Measurements from ENCODE around the gene DEPP1. TPM values are rescaled to one million over a fixed set of nuclear protein-coding genes. Genes with fewer than 3 reads are reported as not detected.

Gene DEPP1
- total and polyA plus RNA-seq, 2 of the 4 experiments (the other 2 are of a cell fraction), result 13.6 to 30.0 TPM

- BruUV-seq (replicated peaks), result no TSS peak
These were observed 7.7 kb downstream of the DEPP1 start for GRCh38 chr10:44970812-44971395.

More at GRCh38 chr10:44970812-44971395, 7.7 kb downstream of the DEPP1 start:
- POLR2A ChIA-PET (ENCODE audit: unreplicated experiment), result no interaction called here
- in situ Hi-C loops (cut with MboI; ENCODE audit: low sequenced_read_pairs) (no loop called here), dilution Hi-C loops (cut with HindIII; ENCODE audit: low sequenced_read_pairs, unreplicated experiment) (no loop called here), intact Hi-C loops (cut with micrococcal nuclease) (no loop called here)
- Histone ChIP-seq H3K79me1 (ENCODE audit: low read depth in 1 of 2, low read length in 2 of 2) (peaks cover 0 to 29% of the 10 kb centered on the region in 2 experiments; a peak in 2 of 4 replicates), H3K27ac (ENCODE audit: insufficient read depth, low read length) (no peak overlapping the region), H3K9ac (ENCODE audit: low read depth, low read length) (no peak overlapping the region), H3K56ac (ENCODE audit: extremely low read depth, insufficient read depth, low read length) (no peak overlapping the region), H2BK120ac (ENCODE audit: low read depth, low read length) (no peak overlapping the region), H3K23ac (ENCODE audit: low read depth, low read length) (no peak overlapping the region), H4K8ac (ENCODE audit: low read depth in 2 of 2, low read length in 2 of 2) (no peak overlapping the region), H2AK9ac (replicated peaks; ENCODE audit: low read depth, low read length, poor library complexity) (no peak overlapping the region), H2AFZ (replicated peaks; ENCODE audit: low read length, poor library complexity) (no peak overlapping the region), H3K4me1 (ENCODE audit: control insufficient read depth, insufficient read depth, low read length) (peaks cover 31% of the 10 kb centered on the region), H2BK20ac (ENCODE audit: low read depth, low read length) (no peak overlapping the region), H3K4ac (ENCODE audit: low read depth, low read length) (no peak overlapping the region), H2BK15ac (ENCODE audit: low read depth, low read length) (no peak overlapping the region), H3K14ac (replicated peaks; ENCODE audit: low read depth, low read length) (no peak overlapping the region), H4K5ac (ENCODE audit: low read depth, low read length) (no peak overlapping the region), H3K9me3 (ENCODE audit: control insufficient read depth, insufficient read depth, low read length) (no peaks in the 10 kb centered on the region), H3K4me3 (ENCODE audit: insufficient read depth, low read depth, low read length) (no peak overlapping the region), H2AK5ac (ENCODE audit: low read depth, low read length) (no peak overlapping the region), H3K9me1 (ENCODE audit: insufficient read depth, low read length) (peaks cover 6% of the 10 kb centered on the region), H3K4me2 (ENCODE audit: low read depth, low read length) (no peak overlapping the region), H3K36me3 (ENCODE audit: control insufficient read depth, insufficient read depth, low read length) (peaks cover 10% of the 10 kb centered on the region; the same call in 1 of the 2 replicates), H4K91ac (ENCODE audit: insufficient read depth, low read depth, low read length) (no peak overlapping the region), H3K18ac (ENCODE audit: low read depth, low read length) (no peak overlapping the region), H4K20me1 (ENCODE audit: insufficient read depth, low read length) (no peaks in the 10 kb centered on the region; the same call in 1 of the 2 replicates), H2BK5ac (ENCODE audit: low read depth, low read length, poor library complexity, severe bottlenecking) (no peak overlapping the region), H3K27me3 (ENCODE audit: control insufficient read depth, insufficient read depth, low read length) (no peaks in the 10 kb centered on the region)
- ATAC-seq (ENCODE audit: low read depth) (no peak), DNase-seq (no peak)
- WGBS, 2 experiments (ENCODE audit: extremely low coverage in 2 of 2, insufficient read length in 1 of 2), result 80% methylated on average over 1 of the region's 8 CpGs; no CpG with 5 or more reads in 1 of the 2 experiments
- TF ChIP-seq FOS (IDR thresholded peaks at IDR 0.05; ENCODE audit: low read depth, low read length) (no peak), MAFK (IDR thresholded peaks at IDR 0.05; ENCODE audit: low read depth, low read length) (no peak), RCOR1 (IDR thresholded peaks at IDR 0.05; ENCODE audit: insufficient replicate concordance, low read length) (no peak), MAZ (IDR thresholded peaks at IDR 0.05; ENCODE audit: borderline replicate concordance, low read depth, low read length) (no peak), RAD21 (IDR thresholded peaks at IDR 0.05; ENCODE audit: low read length) (no peak), ELK1 (IDR thresholded peaks at IDR 0.05; ENCODE audit: borderline replicate concordance, low read depth, low read length) (no peak), NFE2L2 (IDR thresholded peaks at IDR 0.05; ENCODE audit: low read depth, low read length) (no peak), CEBPB (IDR thresholded peaks at IDR 0.05; ENCODE audit: low read depth, low read length) (no peak), BHLHE40 (IDR thresholded peaks at IDR 0.05; ENCODE audit: low read depth, low read length) (no peak)
- CTCF ChIA-PET, result no interaction called here

Data from IMR-90 (cell line).